ENCODE results near the gene ADNP.
A peak's percentile ranks its signal among the peaks of the same experiment; 100 is the strongest.
"Not testable (repeated sequence)": the region's sequence is repeated elsewhere in the genome, so short reads cannot be mapped to it uniquely, and the experiment has no call there.

ADNP gene

DNA sequence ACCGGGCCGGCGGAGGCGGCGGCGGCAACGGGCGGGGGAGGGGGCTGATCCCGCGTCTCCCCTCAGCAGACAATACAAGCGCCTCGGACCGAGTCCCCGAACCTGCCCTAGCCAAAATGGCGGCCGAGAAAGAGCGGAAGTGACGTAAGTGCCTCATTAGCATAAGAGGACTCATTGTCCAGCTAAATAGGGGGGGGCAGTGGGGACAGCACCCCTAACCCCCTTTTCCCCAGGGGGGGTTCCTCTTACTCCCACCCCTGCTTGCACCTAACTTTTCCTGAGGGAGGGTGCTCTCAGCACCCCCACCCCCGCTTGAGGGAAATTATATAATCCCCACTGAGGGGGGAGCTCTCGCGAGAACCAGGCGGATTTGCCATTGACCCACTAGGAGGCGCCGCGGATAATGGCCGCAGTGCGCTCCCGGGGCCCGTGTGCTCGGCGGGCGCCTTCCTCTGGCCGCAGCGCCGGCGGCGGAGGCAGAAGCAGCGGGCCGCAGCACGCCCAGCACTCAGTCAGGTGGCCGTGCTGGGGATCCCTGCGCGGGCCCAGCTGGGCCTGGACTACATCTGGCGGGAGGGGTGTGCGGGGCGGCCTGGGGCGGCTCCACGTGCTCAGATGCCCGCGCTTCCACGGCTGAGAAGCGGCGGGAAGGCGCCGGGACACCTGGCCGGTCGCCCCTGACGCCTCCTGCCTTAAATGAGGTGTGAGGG lies at the start of gene ADNP:
Gene ADNP (minus strand): TSS at position 132 of the 710 bp plus-strand sequence. CDS start 27,441 bp downstream, outside the sequence.
- DNase-seq: peak; percentile 91

DNA sequence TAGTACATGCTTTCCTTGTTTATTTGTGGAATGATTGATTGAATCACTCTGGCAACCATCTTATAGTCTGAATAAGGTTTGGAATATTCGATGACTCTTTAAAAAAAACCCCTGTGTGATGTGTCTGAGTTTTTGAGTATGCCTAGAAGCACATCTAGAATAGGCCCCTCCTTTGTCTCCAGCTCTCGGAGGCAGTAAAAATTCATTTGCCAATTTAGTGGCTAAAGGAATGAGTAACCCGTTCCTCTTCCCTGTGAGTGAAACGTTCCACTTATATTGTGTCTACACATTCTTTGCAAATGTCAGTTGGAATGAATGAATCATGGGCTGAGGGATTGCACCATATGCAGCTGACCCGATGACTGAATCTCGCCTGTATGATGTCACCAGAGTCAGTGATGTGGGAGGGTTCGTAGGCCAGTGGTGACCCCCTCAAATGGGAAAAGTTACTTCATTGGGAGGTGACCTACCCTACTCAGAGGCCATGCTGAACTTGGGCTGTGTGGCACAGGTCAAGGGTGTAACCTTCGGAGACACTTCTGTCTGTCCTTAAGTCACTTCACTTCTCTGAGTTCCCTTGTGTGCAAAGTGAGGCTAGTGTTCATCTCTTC lies 48.9 kb upstream of the ADNP start:
- no peak for DNase-seq

DNA sequence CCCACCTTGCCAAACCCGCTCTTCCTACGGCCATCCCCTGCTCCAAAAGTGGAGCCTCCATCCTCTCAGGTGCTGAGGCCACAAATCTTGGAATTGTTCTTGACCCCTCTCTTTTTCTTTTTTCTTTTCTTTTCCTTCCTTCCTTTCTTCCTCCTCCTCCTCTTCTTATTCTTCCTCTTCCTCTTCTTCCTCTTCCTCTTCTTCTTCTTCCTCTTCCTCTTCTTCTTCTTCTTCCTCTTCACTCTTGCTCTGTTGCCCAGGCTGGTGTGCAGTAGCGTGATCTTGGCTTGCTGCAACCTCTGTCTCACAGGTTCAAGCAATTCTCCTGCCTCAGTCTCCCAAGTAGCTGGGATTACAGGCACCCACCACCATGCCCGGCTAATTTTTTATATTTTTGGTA lies 47.3 kb upstream of the ADNP start:
- not testable (repeated sequence) for DNase-seq

DNA sequence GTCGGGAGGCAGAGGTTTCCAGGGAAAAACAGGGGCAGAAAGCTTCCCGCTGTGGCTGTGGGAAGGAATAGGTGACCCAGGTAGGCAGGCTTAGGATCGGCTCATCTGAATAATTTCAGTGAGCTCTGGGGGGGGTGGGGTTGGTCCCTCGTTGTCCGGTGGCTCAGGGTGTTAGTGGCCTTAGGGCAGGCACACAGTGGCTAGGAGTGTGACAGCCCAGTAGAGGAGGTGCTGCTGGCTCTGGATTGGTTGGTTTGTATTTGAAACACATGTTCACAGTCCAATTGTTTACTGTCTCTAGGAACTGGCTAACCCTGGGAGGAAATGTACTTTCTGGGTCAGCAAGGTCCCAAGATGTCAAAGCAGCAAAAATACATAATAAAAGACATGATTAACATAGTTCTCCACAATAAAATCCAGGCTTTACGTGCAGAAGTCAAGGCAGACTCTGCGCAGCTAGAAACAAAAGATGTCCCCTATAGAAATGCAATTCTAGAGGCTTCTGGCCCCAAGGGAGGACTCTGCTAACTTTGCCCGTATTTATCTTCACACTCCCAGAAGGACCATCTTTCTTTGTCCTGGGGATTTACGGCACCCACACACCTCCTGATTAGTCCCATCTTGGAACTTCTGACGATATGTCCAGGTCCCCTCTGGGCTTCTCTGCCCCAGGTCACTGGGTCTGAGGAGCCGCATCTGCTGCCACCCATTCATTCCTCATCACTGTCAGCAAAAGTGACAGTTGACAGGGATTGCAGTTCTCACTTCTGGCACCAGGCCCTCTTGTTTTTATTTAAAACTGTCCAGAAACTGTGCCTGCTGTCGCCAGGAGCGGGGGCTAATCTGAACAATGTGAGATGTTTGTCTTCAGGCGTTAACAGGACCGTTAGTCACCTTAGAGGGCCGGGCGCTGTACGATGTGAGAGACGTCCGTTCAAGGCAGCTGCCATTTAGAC lies 46.1 kb upstream of the ADNP start:
- DNase-seq: no peak

- no peak for DNase-seq
These were observed 44.6 kb upstream of the ADNP start for GRCh38 chr20:50975701-50976330.

DNA sequence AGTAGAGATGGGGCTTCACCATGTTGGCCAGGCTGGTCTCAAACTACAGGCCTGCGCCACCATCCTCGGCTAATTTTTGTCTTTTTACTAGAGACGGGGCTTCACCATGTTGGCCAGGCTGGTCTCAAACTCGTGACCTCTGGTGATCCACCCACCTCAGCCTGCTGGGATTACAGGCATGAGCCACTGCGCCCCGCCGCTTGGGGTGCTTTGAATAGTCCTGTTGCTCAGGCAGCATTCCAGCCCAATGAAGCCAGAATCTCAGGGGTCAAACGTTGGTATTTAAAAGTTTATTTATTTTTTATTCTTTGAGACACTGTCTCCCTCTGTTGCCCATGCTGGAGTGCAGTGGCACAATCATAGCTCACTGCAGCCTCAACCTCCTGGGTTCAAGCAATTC lies 38.7 kb upstream of the ADNP start:
- no peak for DNase-seq

DNA sequence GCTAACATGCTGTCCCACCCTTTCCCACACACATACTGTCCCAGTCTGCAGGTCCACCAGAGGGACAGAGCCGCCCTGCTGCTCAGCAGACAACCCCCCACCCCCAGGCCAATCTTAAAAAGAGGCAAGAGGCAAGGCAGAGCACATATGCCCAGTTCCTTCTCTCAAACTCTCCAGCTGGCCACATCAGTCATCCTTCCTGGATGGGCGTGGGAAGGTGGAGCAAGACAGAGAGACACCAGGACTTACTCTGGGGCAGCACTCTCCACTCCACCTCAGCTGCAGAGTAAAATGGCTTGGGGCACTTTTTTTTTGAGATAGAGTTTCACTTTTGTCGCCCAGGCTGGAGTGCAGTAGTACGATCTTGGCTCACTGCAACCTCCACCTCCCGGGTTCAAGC lies 38.2 kb upstream of the ADNP start:
- DNase-seq: no peak

GRCh38 chr20:50968289-50968688 lies 37.1 kb upstream of the ADNP start:
- DNase-seq: no peak

DNA sequence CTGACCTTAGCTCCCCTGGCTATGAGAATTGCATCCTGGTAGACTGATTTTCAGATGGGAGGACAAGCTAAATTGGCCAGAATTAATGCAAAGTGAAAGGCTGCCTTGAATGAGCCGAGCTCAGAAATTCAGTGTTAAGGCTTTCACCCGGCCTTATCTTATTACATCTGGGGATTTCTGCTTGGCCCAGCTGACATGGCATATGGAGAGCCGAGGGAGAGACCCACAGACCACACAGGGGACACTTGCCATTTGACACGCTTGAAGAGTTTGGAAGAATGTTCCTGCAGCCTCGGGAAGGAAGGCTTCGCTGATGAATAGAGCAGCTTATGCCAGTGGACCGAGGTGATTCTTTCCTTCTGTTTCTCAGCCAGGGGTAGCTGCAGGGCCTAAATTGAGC lies 36.3 kb upstream of the ADNP start:
- DNase-seq: no peak

DNA sequence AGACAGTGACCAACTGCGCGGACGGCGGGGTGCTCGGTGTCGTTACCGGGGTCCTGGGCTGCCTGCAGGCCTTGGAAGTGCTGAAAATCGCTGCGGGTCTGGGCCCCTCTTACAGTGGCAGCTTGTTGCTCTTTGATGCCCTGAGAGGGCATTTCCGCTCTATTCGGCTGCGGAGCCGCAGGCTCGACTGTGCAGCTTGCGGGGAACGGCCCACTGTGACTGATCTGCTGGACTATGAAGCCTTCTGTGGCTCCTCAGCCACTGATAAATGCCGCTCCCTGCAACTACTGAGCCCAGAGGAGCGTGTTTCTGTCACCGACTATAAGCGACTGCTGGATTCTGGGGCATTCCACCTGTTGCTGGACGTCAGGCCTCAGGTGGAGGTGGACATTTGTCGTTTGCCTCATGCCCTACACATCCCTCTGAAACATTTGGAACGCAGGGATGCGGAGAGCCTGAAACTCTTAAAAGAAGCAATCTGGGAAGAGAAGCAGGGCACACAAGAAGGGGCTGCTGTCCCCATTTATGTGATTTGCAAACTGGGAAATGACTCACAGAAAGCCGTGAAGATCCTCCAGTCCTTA lies 28.4 kb upstream of the ADNP start:
- no peak for DNase-seq

- DNase-seq: peak; percentile 85
These were observed 27.6 kb upstream of the ADNP start, which contains the start of gene MOCS3 for GRCh38 chr20:50958615-50959542. Gene MOCS3, plus strand, starts transcription at chr20:50958818. Its CDS starts 25 bp downstream, at chr20:50958843.

DNA sequence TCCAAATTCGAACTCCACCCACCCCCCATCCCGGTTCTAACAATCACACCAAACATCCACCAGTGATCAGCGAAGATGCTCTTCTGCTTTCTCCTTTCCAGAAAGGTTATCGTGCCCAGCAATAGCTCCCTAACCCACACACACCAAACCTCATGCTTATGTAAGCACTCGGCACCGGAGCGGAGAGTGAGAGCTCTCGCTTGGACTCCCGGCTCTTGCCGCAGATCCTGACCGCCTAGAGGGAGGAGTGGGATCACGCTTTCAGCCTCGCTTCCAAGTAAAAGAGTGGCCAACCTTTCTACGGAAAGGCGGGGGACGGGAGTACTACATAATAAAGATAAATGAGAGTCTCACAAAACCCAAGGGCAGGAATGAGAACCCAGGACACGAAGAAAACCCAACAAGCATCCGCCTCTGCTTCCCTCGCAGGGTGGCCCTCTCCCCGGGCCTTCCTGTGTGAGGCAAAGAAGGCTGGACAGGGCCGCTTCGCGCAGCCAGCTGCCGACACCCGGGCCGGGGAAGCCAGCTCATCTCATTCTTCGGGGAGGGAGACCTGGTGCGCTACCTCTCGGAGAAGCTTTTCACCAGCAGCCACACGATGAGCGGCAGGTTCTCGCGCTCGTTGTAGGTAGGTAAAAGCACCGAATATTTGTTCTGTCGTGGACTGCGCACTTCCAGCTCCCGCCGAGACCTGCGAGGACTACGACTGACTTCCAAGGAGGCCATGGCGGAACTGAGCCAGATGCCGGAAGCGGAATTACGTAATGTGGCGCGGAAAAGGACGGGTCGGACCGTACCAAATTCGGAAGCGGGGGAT lies 26.8 kb upstream of the ADNP start, which contains the start of gene DPM1:
Gene DPM1 (minus strand): TSS at position 735 of the 817 bp plus-strand sequence. CDS start 9 bp downstream, at position 726.
- DNase-seq: peak; percentile 89

- DNase-seq: no peak
These were observed 26.0 kb upstream of the ADNP start for GRCh38 chr20:50957276-50957675.

- no peak for DNase-seq
These were observed 22.6 kb upstream of the ADNP start for GRCh38 chr20:50953821-50954220.

DNA sequence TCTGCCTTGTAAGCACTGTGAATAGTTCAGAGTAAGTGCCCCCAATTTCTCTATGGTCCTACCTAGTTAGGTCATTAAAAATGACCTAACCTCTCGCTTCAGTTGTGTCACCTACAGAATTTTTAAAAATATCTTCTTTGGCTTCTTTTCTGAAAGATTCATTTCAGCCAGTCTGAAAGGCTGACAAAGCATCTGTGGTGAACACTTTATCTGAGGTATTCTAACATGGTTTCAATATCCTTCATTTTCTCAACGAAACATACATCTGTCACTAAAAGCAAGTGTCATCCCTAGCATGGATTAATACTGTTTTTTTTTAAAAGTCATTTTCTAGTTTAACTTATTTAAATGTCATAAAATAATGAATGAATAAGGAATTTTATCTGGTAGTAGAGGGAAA lies 22.0 kb upstream of the ADNP start:
- no peak for DNase-seq

GRCh38 chr20:50948132-50948785 lies 17.0 kb upstream of the ADNP start:
- no peak for DNase-seq

DNA sequence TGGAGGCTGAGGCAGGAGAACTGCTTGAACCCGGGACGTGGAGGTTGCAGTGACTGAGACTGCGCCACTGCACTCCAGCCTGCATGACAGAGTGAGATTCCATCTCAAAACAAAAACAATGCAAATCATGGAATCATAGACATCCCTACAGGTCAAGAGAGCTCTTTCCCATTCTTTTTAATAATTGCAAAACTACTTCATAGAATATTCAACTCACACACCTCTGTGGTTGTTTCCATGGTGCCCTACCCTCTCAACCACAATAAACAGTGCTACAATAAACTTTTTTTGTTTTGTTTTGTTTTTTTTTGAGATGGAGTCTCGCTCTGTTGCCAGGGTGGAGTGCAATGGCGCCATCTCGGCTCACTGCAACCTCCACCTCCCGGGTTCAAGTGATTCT lies 11.8 kb upstream of the ADNP start:
- DNase-seq: no peak

GRCh38 chr20:50933589-50933988 lies 2.4 kb upstream of the ADNP start:
- no peak for DNase-seq

GRCh38 chr20:50932691-50933280 lies 1.5 kb upstream of the ADNP start:
- no peak for DNase-seq

Measured in CD4-positive, alpha-beta T cell treated with Interleukin-17A for 4 hours (primary cell).